Retina (tissue), 1 donor: ENCODE data around the gene SORCS3.
"Not testable (repeated sequence)": the region's sequence is repeated elsewhere in the genome, so short reads cannot be mapped to it uniquely, and the experiment has no call there.

Source experiments
- DNase-seq: peaks from one replicate; pipeline ENCODE4 v3.0.0-alpha.2; 2016

Gene SORCS3

GRCh38 chr10:104694074-104694473, 53.0 kb downstream of the SORCS3 start:
- DNase-seq = no peak

- not testable (repeated sequence) for DNase-seq
These were observed 62.2 kb downstream of the SORCS3 start for GRCh38 chr10:104703262-104703661.

- DNase-seq = no peak
These were observed 65.8 kb downstream of the SORCS3 start for GRCh38 chr10:104706886-104707285.

- no peak for DNase-seq
These were observed 66.7 kb downstream of the SORCS3 start for GRCh38 chr10:104707602-104708459.

GRCh38 chr10:104711302-104711721, 70.2 kb downstream of the SORCS3 start:
- DNase-seq = no peak

GRCh38 chr10:104730593-104730992, 89.5 kb downstream of the SORCS3 start:
- not testable (repeated sequence) for DNase-seq

- DNase-seq = no peak
These were observed 90.1 kb downstream of the SORCS3 start for GRCh38 chr10:104731192-104731591.

GRCh38 chr10:104732222-104732621, 91.1 kb downstream of the SORCS3 start:
- DNase-seq = no peak

- no peak for DNase-seq
These were observed 93.3 kb downstream of the SORCS3 start for GRCh38 chr10:104734433-104734832.

GRCh38 chr10:104735036-104735756, 94.1 kb downstream of the SORCS3 start:
- peak; percentile 66 for DNase-seq

GRCh38 chr10:104735757-104736391, 94.8 kb downstream of the SORCS3 start:
- DNase-seq = peak; percentile 61

GRCh38 chr10:104741127-104741526, 100.0 kb downstream of the SORCS3 start:
- no peak for DNase-seq

- DNase-seq = no peak
These were observed 103.0 kb downstream of the SORCS3 start for GRCh38 chr10:104744052-104744451.

GRCh38 chr10:104750291-104750690, 109.2 kb downstream of the SORCS3 start:
- no peak for DNase-seq

GRCh38 chr10:104762793-104763192, 121.7 kb downstream of the SORCS3 start:
- no peak for DNase-seq

GRCh38 chr10:104766341-104766740, 125.3 kb downstream of the SORCS3 start:
- DNase-seq = no peak

- no peak for DNase-seq
These were observed 126.2 kb downstream of the SORCS3 start for GRCh38 chr10:104767282-104767681.

GRCh38 chr10:104767745-104768144, 126.7 kb downstream of the SORCS3 start:
- DNase-seq = no peak

- no peak for DNase-seq
These were observed 132.0 kb downstream of the SORCS3 start for GRCh38 chr10:104773105-104773504.

GRCh38 chr10:104774234-104774633, 133.1 kb downstream of the SORCS3 start:
- no peak for DNase-seq

- DNase-seq = no peak
These were observed 136.2 kb downstream of the SORCS3 start for GRCh38 chr10:104777086-104777799.

GRCh38 chr10:104778371-104778770, 137.3 kb downstream of the SORCS3 start:
- DNase-seq = no peak

- no peak for DNase-seq
These were observed 138.6 kb downstream of the SORCS3 start for GRCh38 chr10:104779701-104780100.
